Astrocyte (in vitro differentiated cells and primary cell): Measurements from ENCODE around the gene SETDB2. TPM values are rescaled to one million over a fixed set of nuclear protein-coding genes. Genes with fewer than 3 reads are reported as not detected.
A peak's percentile ranks its signal among the peaks of the same experiment; 100 is the strongest.

Experiments used
- DNase-seq: peaks from one replicate; pipeline ENCODE4 v3.0.0-alpha.2; 2010; ENCODE audit warnings: low read depth
- FAIRE-seq: peaks from 2 replicates; lab custom pipeline; 2011; peaks lifted over from hg19 to GRCh38; lab: Jason Lieb, UNC
- H2AFZ ChIP-seq: 2 replicates; pipeline ENCODE4 v1.6.0; 2012; ENCODE audit warnings: low read depth, low read length, inconsistent platforms
- H3K27ac ChIP-seq: 2 replicates; pipeline ENCODE4 v1.5.1; 2011; ENCODE audit warnings: low read depth, low read length, inconsistent platforms
- H3K27me3 ChIP-seq: 2 replicates; pipeline ENCODE4 v1.6.0; 2011; ENCODE audit warnings: low read length, inconsistent platforms; ENCODE audit not compliant: insufficient read depth
- H3K36me3 ChIP-seq: 2 replicates; pipeline ENCODE4 v1.5.1; 2011; ENCODE audit warnings: low read length, inconsistent platforms; ENCODE audit not compliant: insufficient read depth
- H3K4me1 ChIP-seq: 2 replicates; pipeline ENCODE4 v1.5.1; 2011; ENCODE audit warnings: low read length, inconsistent platforms; ENCODE audit not compliant: insufficient read depth
- H3K4me2 ChIP-seq: 2 replicates; pipeline ENCODE4 v1.6.0; 2012; ENCODE audit warnings: low read length, inconsistent platforms
- H3K4me3 ChIP-seq: 2 replicates; pipeline ENCODE4 v1.5.1; 2011; ENCODE audit warnings: low read depth, mild to moderate bottlenecking, low read length, inconsistent platforms; ENCODE audit not compliant: insufficient read depth
- H3K79me2 ChIP-seq: 2 replicates; pipeline ENCODE4 v1.6.0; 2012; ENCODE audit warnings: mild to moderate bottlenecking, low read length, inconsistent platforms; ENCODE audit not compliant: insufficient read depth
- H3K9ac ChIP-seq: 2 replicates; pipeline ENCODE4 v1.6.0; 2012; ENCODE audit warnings: mild to moderate bottlenecking, low read length, inconsistent platforms
- H3K9me3 ChIP-seq: 2 replicates; pipeline ENCODE4 v1.5.1; 2012; ENCODE audit warnings: low read depth, mild to moderate bottlenecking, low read length, inconsistent platforms; ENCODE audit not compliant: insufficient read depth
- H4K20me1 ChIP-seq: 2 replicates; pipeline ENCODE4 v1.6.0; 2012; ENCODE audit warnings: low read length, inconsistent platforms; ENCODE audit not compliant: insufficient read depth
- H3K27ac Mint-ChIP-seq: one replicate; pipeline ENCODE4 v1.8.0; 2021; ENCODE audit warnings: mild to moderate bottlenecking, mixed read lengths; ENCODE audit not compliant: unreplicated experiment
- H3K27me3 Mint-ChIP-seq: one replicate; pipeline ENCODE4 v1.8.0; 2021; ENCODE audit warnings: low read depth, mixed read lengths; ENCODE audit not compliant: unreplicated experiment
- H3K36me3 Mint-ChIP-seq: one replicate; pipeline ENCODE4 v1.8.0; 2021; ENCODE audit warnings: low read depth, mixed read lengths; ENCODE audit not compliant: unreplicated experiment
- H3K4me1 Mint-ChIP-seq: one replicate; pipeline ENCODE4 v1.8.0; 2021; ENCODE audit warnings: low read depth, mixed read lengths; ENCODE audit not compliant: unreplicated experiment
- H3K4me3 Mint-ChIP-seq: one replicate; pipeline ENCODE4 v1.8.0; 2021; ENCODE audit warnings: mild to moderate bottlenecking, moderate library complexity, mixed read lengths; ENCODE audit not compliant: unreplicated experiment
- H3K9me3 Mint-ChIP-seq: one replicate; pipeline ENCODE4 v1.8.0; 2021; ENCODE audit warnings: mild to moderate bottlenecking, mixed read lengths; ENCODE audit not compliant: unreplicated experiment
- CTCF ChIP-seq: IDR thresholded peaks from 2 replicates; pipeline ENCODE4 v1.5.1; 2011; ENCODE audit warnings: low read depth, mild to moderate bottlenecking, inconsistent platforms, low read length, moderate library complexity; ENCODE audit not compliant: insufficient read depth
- EZH2 ChIP-seq: IDR thresholded peaks from 2 replicates; pipeline ENCODE4 v1.6.1; 2012; ENCODE audit warnings: mild to moderate bottlenecking, low read length, inconsistent platforms; ENCODE audit not compliant: insufficient read depth
- total RNA-seq: library from RNA; stranded (reverse); gene quantifications from 2 replicates; pipeline ENCODE4 v1.2.1, GENCODE V29; 2021

SETDB2 gene
- total RNA-seq, 1 donor from 2014 or later, result 5.8 TPM

- Histone ChIP-seq H3K4me1 (no peaks in the 10 kb centered on the region), H3K9me3 (no peaks in the 10 kb centered on the region), H3K4me3 (no peak overlapping the region), H3K9ac (no peak overlapping the region), H3K27ac (no peak overlapping the region), H3K79me2 (no peaks in the 10 kb centered on the region), H2AFZ (no peak overlapping the region), H4K20me1 (no peaks in the 10 kb centered on the region), H3K4me2 (no peak overlapping the region), H3K36me3 (no peaks in the 10 kb centered on the region), H3K27me3 (no peaks in the 10 kb centered on the region)
- Mint-ChIP-seq H3K36me3 (peaks cover 5% of the 10 kb centered on the region), H3K27me3 (no peaks in the 10 kb centered on the region), H3K4me3 (no peak overlapping the region), H3K9me3 (no peaks in the 10 kb centered on the region), H3K4me1 (no peaks in the 10 kb centered on the region), H3K27ac (no peak overlapping the region)
- DNase-seq (no peak), FAIRE-seq (no peak)
- TF ChIP-seq EZH2 (no peak), CTCF (no peak)
These were observed 37.7 kb downstream of the SETDB2 start for GRCh38 chr13:49481788-49482187.

GRCh38 chr13:49488563-49488962 is 44.5 kb downstream of the SETDB2 start:
- Histone ChIP-seq H3K9ac (no peak overlapping the region), H3K36me3 (no peaks in the 10 kb centered on the region), H3K4me2 (no peak overlapping the region), H3K4me1 (no peaks in the 10 kb centered on the region), H3K9me3 (no peaks in the 10 kb centered on the region), H3K79me2 (no peaks in the 10 kb centered on the region), H2AFZ (no peak overlapping the region), H4K20me1 (no peaks in the 10 kb centered on the region), H3K27me3 (no peaks in the 10 kb centered on the region), H3K27ac (no peak overlapping the region), H3K4me3 (no peak overlapping the region)
- TF ChIP-seq EZH2 (no peak), CTCF (no peak)
- Mint-ChIP-seq H3K27me3 (no peaks in the 10 kb centered on the region), H3K4me3 (no peak overlapping the region), H3K9me3 (no peaks in the 10 kb centered on the region), H3K27ac (no peak overlapping the region), H3K36me3 (peaks cover 8% of the 10 kb centered on the region), H3K4me1 (no peaks in the 10 kb centered on the region)
- no peak for FAIRE-seq
- no peak for DNase-seq

GRCh38 chr13:49494645-49495044 is 50.6 kb downstream of the SETDB2 start:
- DNase-seq, result no peak
- Histone ChIP-seq H4K20me1 (no peaks in the 10 kb centered on the region), H3K27ac (no peak overlapping the region), H3K4me3 (peak overlapping the region; percentile 72), H3K9ac (no peak overlapping the region), H3K27me3 (no peaks in the 10 kb centered on the region), H3K79me2 (no peaks in the 10 kb centered on the region), H3K4me2 (peak overlapping the region; percentile 94), H2AFZ (no peak overlapping the region), H3K9me3 (no peaks in the 10 kb centered on the region), H3K36me3 (no peaks in the 10 kb centered on the region), H3K4me1 (no peaks in the 10 kb centered on the region)
- H3K9me3 Mint-ChIP-seq, result no peaks in the 10 kb centered on the region
- no peak for FAIRE-seq
- H3K27ac Mint-ChIP-seq, result no peak overlapping the region
- TF ChIP-seq EZH2, result no peak
- TF ChIP-seq CTCF, result no peak
- peak overlapping the region; percentile 90 for H3K4me3 Mint-ChIP-seq
- H3K4me1 Mint-ChIP-seq, result no peaks in the 10 kb centered on the region
- H3K27me3 Mint-ChIP-seq, result no peaks in the 10 kb centered on the region
- H3K36me3 Mint-ChIP-seq, result peaks cover 10% of the 10 kb centered on the region
